B cell (primary cell): Measurements from ENCODE around the gene PDZD2. TPM values are rescaled to one million over a fixed set of nuclear protein-coding genes. Genes with fewer than 3 reads are reported as not detected.

Experiments used
- ATAC-seq: fragments of 200-7000 bp; cut with Tn5 transposase; one replicate; pipeline ENCODE4 v1.10.0; 2021; ENCODE audit warnings: low read depth, mild to moderate bottlenecking, moderate number of reproducible peaks, moderate library complexity
- CTCF ChIA-PET: fragments of 350-600 bp; sonication (Branson Sonifier 250); formaldehyde crosslinking; loops from one replicate; lab custom pipeline; 2021; ENCODE audit warnings: antibody characterized with exemption, inconsistent platforms; lab: Charles Lee
- POLR2A ChIA-PET: fragments of 350-600 bp; sonication (Branson Sonifier 250); formaldehyde crosslinking; loops from one replicate; lab custom pipeline; 2021; ENCODE audit warnings: antibody characterized with exemption; lab: Charles Lee
- DNase-seq: peaks from one replicate; pipeline ENCODE4 v3.0.0; 2013
- H2AFZ ChIP-seq: 2 replicates; pipeline ENCODE4 v1.6.1; 2012; ENCODE audit warnings: mild to moderate bottlenecking, low read depth, low read length; ENCODE audit not compliant: insufficient read depth, poor library complexity, severe bottlenecking
- H3K27ac ChIP-seq, 2 donors: 1 replicate in 1 of 2; 2 replicates in 1 of 2; pipeline ENCODE4 v1.5.1; 2012 to 2013; ENCODE audit warnings: low read length in 2 of 2, mild to moderate bottlenecking in 2 of 2, moderate library complexity in 1 of 2
- H3K27me3 ChIP-seq, 4 experiments: fragments of 200-600 bp in 1 of 4; sonication (generic) in 1 of 4; replicated peaks in 1 of 4; 1 replicate in 2 of 4; 2 replicates in 2 of 4; pipeline versions ENCODE4 v1.6.1 to v1.7.0; 2013 to 2016; ENCODE audit warnings: low read length in 3 of 4, mild to moderate bottlenecking in 2 of 4, mixed read lengths in 1 of 4, moderate library complexity in 1 of 4; ENCODE audit not compliant: insufficient read depth in 4 of 4, control insufficient read depth in 3 of 4; ENCODE audit errors: control extremely low read depth in 1 of 4
- H3K36me3 ChIP-seq, 2 experiments: replicated peaks in 1 of 2; 1 replicate in 1 of 2; 2 replicates in 1 of 2; pipeline versions ENCODE4 v1.6.1 to v1.7.1; 2013; ENCODE audit warnings: low read length in 1 of 2; ENCODE audit not compliant: insufficient read depth in 2 of 2, control insufficient read depth in 1 of 2; ENCODE audit errors: control extremely low read depth in 1 of 2, extremely low read depth in 1 of 2
- H3K4me1 ChIP-seq, 2 donors: fragments of 200-600 bp in 1 of 2; sonication (generic) in 1 of 2; 1 replicate in 1 of 2; 2 replicates in 1 of 2; pipeline versions ENCODE4 v1.5.1 to v1.6.1; 2013 to 2017; ENCODE audit warnings: low read length in 2 of 2; ENCODE audit not compliant: control insufficient read depth in 2 of 2, insufficient read depth in 2 of 2
- H3K4me2 ChIP-seq: replicated peaks from 2 replicates; pipeline ENCODE3; 2012; ENCODE audit warnings: mild to moderate bottlenecking, low read depth, low read length; ENCODE audit not compliant: poor library complexity, severe bottlenecking
- H3K4me3 ChIP-seq, 5 experiments: fragments of 200-600 bp in 1 of 5; sonication (generic) in 1 of 5; 1 replicate in 3 of 5; 2 replicates in 2 of 5; pipeline versions ENCODE4 v1.5.1 to v1.7.0; 2011 to 2016; ENCODE audit warnings: low read length in 4 of 5, mild to moderate bottlenecking in 4 of 5, low read depth in 2 of 5, control low read depth in 1 of 5, moderate library complexity in 1 of 5; ENCODE audit not compliant: insufficient read depth in 1 of 5; ENCODE audit errors: control extremely low read depth in 1 of 5, extremely low read depth in 1 of 5
- H3K79me2 ChIP-seq: fragments of 200-600 bp; sonication (generic); one replicate; pipeline ENCODE4 v1.6.0; 2016; ENCODE audit warnings: low read length; ENCODE audit not compliant: control insufficient read depth, insufficient read depth
- H3K9ac ChIP-seq: fragments of 200-600 bp; sonication (generic); 2 replicates; pipeline ENCODE4 v1.6.1; 2017; ENCODE audit warnings: mild to moderate bottlenecking, low read length, moderate library complexity
- H3K9me3 ChIP-seq, 3 donors: one replicate each; pipeline versions ENCODE4 v1.6.1 to v1.7.1; 2013; ENCODE audit warnings: low read length in 2 of 3; ENCODE audit not compliant: control insufficient read depth in 2 of 3, insufficient read depth in 1 of 3; ENCODE audit errors: control extremely low read depth in 1 of 3
- H4K20me1 ChIP-seq: 2 replicates; pipeline ENCODE4 v1.6.0; 2012; ENCODE audit warnings: mild to moderate bottlenecking, low read length; ENCODE audit not compliant: insufficient read depth, control insufficient read depth, poor library complexity, severe bottlenecking
- H3K27ac Mint-ChIP-seq: one replicate; pipeline ENCODE4 v1.8.0; 2021; ENCODE audit warnings: mixed read lengths
- H3K27me3 Mint-ChIP-seq: one replicate; pipeline ENCODE4 v1.8.0; 2021; ENCODE audit warnings: mixed read lengths
- H3K4me1 Mint-ChIP-seq: one replicate; pipeline ENCODE4 v1.8.0; 2021; ENCODE audit warnings: mixed read lengths
- H3K4me3 Mint-ChIP-seq: one replicate; pipeline ENCODE4 v1.8.0; 2021; ENCODE audit warnings: mixed read lengths
- H3K9me3 Mint-ChIP-seq: one replicate; pipeline ENCODE4 v1.8.0; 2022; ENCODE audit warnings: mixed read lengths; ENCODE audit not compliant: insufficient read depth
- CTCF ChIP-seq: fragments of 200-600 bp; IDR thresholded peaks from one replicate; pipeline ENCODE4 v1.8.0; 2022; ENCODE audit warnings: antibody characterized with exemption, mild to moderate bottlenecking
- EZH2 ChIP-seq: IDR thresholded peaks from 2 replicates; pipeline ENCODE4 v1.6.1; 2012; ENCODE audit warnings: borderline replicate concordance, low read depth, mild to moderate bottlenecking, moderate library complexity, low read length; ENCODE audit not compliant: insufficient read depth, poor library complexity, severe bottlenecking
- WGBS: methylation state at CpG from one replicate; pipeline ENCODE4 v1.1.5; 2013; ENCODE audit warnings: missing lambda C conversion rate; ENCODE audit not compliant: insufficient coverage; 5-methylcytosine and 5-hydroxymethylcytosine counted together
- intact Hi-C: fragments of 100-400 bp; cut with micrococcal nuclease; formaldehyde crosslinking; loops from one replicate; pipeline ENCODE4 v1.10.0; 2022
- polyA plus RNA-seq: library from polyadenylated mRNA; depleted of rRNA; stranded (reverse); fragments of >200 nt; gene quantifications from 2 replicates; pipeline ENCODE4 v1.2.3, GENCODE V29; 2012
- total RNA-seq, 2 donors: library from RNA; stranded (reverse); fragments of 120-200 nt in 1 of 2; gene quantifications; 1 replicate in 1 of 2; 2 replicates in 1 of 2; pipeline versions ENCODE4 v1.2.3 to v1.2.4, GENCODE V29; 2013 to 2022

The PDZD2 gene
- total and polyA plus RNA-seq, 2 donors (not counting 1 experiment from before 2014, with no cell fraction given): not detected

- intact Hi-C loops: no loop called here
- H3K4me3 Mint-ChIP-seq: no peak overlapping the region
- TF ChIP-seq EZH2: no peak
- TF ChIP-seq CTCF: no peak
- no peak overlapping the region for H3K4me3 ChIP-seq
- ChIA-PET POLR2A (no interaction called here), CTCF (interaction anchor here (1.0 kb wide), 1 partner anchor 10 kb away, joined by 3 read pairs; no protein-coding TSS in a partner anchor)
- H3K9me3 Mint-ChIP-seq: no peaks in the 10 kb centered on the region
- no peak for DNase-seq
- 93% methylated on average over 3 of the region's 4 CpGs for WGBS
- no peak overlapping the region for H3K27ac ChIP-seq
- H2AFZ ChIP-seq: no peak overlapping the region
- H3K27ac Mint-ChIP-seq: no peak overlapping the region
- H3K4me2 ChIP-seq: no peak overlapping the region
- H4K20me1 ChIP-seq: no peaks in the 10 kb centered on the region
- H3K9ac ChIP-seq: no peak overlapping the region
- no peak for ATAC-seq
- no peaks in the 10 kb centered on the region for H3K27me3 ChIP-seq
- no peaks in the 10 kb centered on the region for H3K79me2 ChIP-seq
- H3K27me3 Mint-ChIP-seq: peaks cover 2% of the 10 kb centered on the region
- no peaks in the 10 kb centered on the region for H3K9me3 ChIP-seq
- no peaks in the 10 kb centered on the region for H3K36me3 ChIP-seq
- H3K4me1 ChIP-seq: no peaks in the 10 kb centered on the region
- H3K4me1 Mint-ChIP-seq: no peaks in the 10 kb centered on the region
These were observed 443.8 kb downstream of the PDZD2 start for GRCh38 chr5:32082701-32083100.

- ChIA-PET CTCF (interaction anchor here (1.1 to 1.3 kb wide), 2 partner anchors 9 to 12 kb away, joined by 3 to 4 read pairs; no protein-coding TSS in a partner anchor), POLR2A (no interaction called here)
- Histone ChIP-seq H3K9ac (no peak overlapping the region), H3K27ac (no peak overlapping the region), H3K36me3 (no peaks in the 10 kb centered on the region), H3K4me2 (no peak overlapping the region), H3K27me3 (no peaks in the 10 kb centered on the region), H4K20me1 (no peaks in the 10 kb centered on the region), H3K9me3 (no peaks in the 10 kb centered on the region), H3K4me3 (no peak overlapping the region), H3K4me1 (no peaks in the 10 kb centered on the region), H3K79me2 (no peaks in the 10 kb centered on the region), H2AFZ (no peak overlapping the region)
- ATAC-seq: no peak
- Mint-ChIP-seq H3K27me3 (no peaks in the 10 kb centered on the region), H3K9me3 (no peaks in the 10 kb centered on the region), H3K4me3 (no peak overlapping the region), H3K27ac (no peak overlapping the region), H3K4me1 (no peaks in the 10 kb centered on the region)
- no peak for DNase-seq
- TF ChIP-seq CTCF: no peak
- TF ChIP-seq EZH2: no peak
- intact Hi-C loops: no loop called here
- WGBS: 79% methylated on average over 7 of the region's 10 CpGs
These were observed 445.1 kb downstream of the PDZD2 start for GRCh38 chr5:32083981-32084430.
